ENCODE data around the gene NXPE2. TPM values are rescaled to one million over a fixed set of nuclear protein-coding genes. Genes with fewer than 3 reads are reported as not detected.
"Not testable (repeated sequence)": the region's sequence is repeated elsewhere in the genome, so short reads cannot be mapped to it uniquely, and the experiment has no call there.

The NXPE2 gene
- total RNA-seq (under 1 TPM; 0.15 to 0.34 TPM), polyA plus RNA-seq (under 1 TPM in 1 of 2 donors, not detected in 1; 0.02 TPM)
- long read RNA-seq, donor 1, result 0 reads
- long read RNA-seq, donor 2, result 0 reads
- long read RNA-seq, donor 3, result 0 reads
- long read RNA-seq, donor 4, result 0 reads
- long read RNA-seq, donor 5, result 0 reads

DNA sequence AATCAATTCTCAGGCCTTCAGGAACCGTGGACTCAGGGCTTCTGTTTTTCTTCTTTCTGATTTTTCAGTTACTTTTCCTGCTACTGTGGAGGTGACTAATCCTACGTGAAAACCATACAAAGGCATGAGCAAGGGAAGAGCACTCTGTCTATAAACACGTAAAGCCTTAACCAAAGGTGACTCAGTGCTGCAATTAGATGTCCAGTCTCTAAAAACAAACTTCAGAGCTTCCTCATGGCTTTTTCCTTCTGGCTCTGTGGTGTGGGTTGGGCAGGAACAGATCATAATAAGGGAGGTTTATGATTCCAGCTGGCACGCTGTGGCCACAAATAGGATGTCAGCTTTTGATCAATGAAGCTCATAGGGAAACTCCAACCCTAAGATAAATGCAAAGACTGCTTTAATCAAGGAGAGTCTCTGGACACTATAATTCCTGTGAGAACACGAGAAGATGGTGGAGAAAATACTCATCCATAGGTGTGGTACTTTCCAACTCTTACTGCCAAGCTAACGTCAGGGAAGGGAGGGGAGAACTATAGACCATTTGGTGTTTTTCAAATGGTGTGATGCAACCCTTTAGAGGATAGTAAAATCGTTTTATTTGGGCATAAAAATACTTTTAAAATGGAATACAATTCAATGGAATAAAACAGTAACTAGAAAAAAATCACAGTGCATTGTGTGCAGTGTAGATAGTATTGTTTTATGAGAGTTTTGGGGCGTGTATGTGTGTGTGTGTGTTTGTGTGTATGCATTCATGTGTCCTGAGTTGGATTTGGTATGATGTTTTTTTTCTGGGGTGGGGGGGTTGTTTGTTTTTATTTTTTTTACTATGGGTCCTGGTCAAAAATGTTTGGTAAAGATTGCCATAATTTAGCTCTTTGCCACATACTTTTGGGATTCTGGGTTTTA, at the start of gene NXPE2:
Gene NXPE2, plus strand, starts transcription at position 403 of the 912 bp plus-strand sequence. Its CDS starts 49 bp downstream, at position 452.
- no peaks in the 10 kb centered on the region for H3K36me3 ChIP-seq (ENCODE audit: control insufficient read depth in 4 of 4, insufficient read depth in 4 of 4, low read length in 4 of 4)
- H3K9me3 ChIP-seq (ENCODE audit: control insufficient read depth in 4 of 4, insufficient read depth in 3 of 4, low read length in 3 of 4), result peaks cover 0 to 1% (median 0%) of the 10 kb centered on the region in 4 donors
- DNase-seq (no peak), ATAC-seq (ENCODE audit: insufficient read depth, low FRiP score) (no peak)
- WGBS, 2 donors, result 66 to 79% methylated on average over 8 of the region's 8 CpGs
- no peak within 1 kb of the TSS for H3K9ac ChIP-seq (ENCODE audit: insufficient read depth in 1 of 2, low read length in 2 of 2)
- TF ChIP-seq, protein P1, sequence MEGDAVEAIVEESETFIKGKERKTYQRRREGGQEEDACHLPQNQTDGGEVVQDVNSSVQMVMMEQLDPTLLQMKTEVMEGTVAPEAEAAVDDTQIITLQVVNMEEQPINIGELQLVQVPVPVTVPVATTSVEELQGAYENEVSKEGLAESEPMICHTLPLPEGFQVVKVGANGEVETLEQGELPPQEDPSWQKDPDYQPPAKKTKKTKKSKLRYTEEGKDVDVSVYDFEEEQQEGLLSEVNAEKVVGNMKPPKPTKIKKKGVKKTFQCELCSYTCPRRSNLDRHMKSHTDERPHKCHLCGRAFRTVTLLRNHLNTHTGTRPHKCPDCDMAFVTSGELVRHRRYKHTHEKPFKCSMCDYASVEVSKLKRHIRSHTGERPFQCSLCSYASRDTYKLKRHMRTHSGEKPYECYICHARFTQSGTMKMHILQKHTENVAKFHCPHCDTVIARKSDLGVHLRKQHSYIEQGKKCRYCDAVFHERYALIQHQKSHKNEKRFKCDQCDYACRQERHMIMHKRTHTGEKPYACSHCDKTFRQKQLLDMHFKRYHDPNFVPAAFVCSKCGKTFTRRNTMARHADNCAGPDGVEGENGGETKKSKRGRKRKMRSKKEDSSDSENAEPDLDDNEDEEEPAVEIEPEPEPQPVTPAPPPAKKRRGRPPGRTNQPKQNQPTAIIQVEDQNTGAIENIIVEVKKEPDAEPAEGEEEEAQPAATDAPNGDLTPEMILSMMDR (IDR thresholded peaks at IDR 0.05; ENCODE audit: control extremely low read depth, extremely low read depth), result no peak
- H3K27ac ChIP-seq (ENCODE audit: low read depth in 1 of 2, low read length in 1 of 2), result no peak within 1 kb of the TSS
- H3K4me1 ChIP-seq (ENCODE audit: control insufficient read depth in 5 of 5, insufficient read depth in 5 of 5, low read length in 5 of 5), result no peaks in the 10 kb centered on the region
- H3K27me3 ChIP-seq (ENCODE audit: control insufficient read depth in 3 of 3, insufficient read depth in 3 of 3, low read length in 2 of 3), result no peaks in the 10 kb centered on the region
- no peak within 1 kb of the TSS for H3K4me3 ChIP-seq

DNA sequence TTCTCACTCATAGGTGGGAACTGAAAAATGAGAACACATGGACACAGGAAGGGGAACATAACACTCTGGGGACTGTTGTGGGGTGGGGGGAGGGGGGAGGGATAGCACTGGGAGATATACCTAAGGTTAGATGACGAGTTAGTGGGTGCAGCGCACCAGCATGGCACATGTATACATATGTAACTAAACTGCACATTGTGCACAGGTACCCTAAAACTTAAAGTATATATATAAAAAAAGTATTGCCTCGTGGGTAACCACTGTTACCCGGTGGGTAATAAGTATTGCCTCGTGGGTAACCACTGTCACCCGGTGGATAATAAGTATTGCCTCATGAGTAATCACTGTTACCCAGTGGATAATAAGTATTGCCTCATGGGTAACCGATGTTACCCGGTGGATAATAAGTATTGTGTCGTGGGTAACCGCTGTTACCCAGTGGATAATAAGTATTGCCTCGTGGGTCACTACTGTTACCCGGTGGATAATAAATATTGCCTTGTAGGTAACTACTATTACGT, 46.8 kb upstream of the NXPE2 start:
- ATAC-seq (ENCODE audit: insufficient read depth, low FRiP score), result not testable (repeated sequence)
- WGBS, 2 donors, result 90% methylated on average over 13 of the region's 13 CpGs

DNA sequence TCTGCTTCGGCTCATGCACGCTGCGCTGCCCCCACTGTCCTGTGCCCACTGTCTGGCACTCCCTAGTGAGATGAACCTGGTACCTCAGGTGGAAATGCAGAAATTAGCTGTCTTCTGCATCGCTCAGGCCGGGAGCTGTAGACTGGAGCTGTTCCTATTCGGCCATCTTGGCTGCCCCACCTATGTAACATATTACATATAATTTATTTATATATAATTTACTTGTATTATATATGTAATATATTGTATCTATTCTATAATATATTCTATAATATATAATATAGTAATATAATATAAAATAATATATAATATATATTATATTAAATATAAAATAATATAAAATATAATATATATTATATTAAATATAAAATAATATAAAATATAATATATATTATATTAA, 38.9 kb upstream of the NXPE2 start:
- H3K27ac ChIP-seq (ENCODE audit: low read depth in 1 of 2, low read length in 1 of 2); H3K36me3 ChIP-seq (ENCODE audit: control insufficient read depth in 4 of 4, insufficient read depth in 4 of 4, low read length in 4 of 4); DNase-seq; H3K4me1 ChIP-seq (ENCODE audit: control insufficient read depth in 5 of 5, insufficient read depth in 5 of 5, low read length in 5 of 5); H3K9me3 ChIP-seq (ENCODE audit: control insufficient read depth in 4 of 4, insufficient read depth in 3 of 4, low read length in 3 of 4); ATAC-seq (ENCODE audit: insufficient read depth, low FRiP score); H3K27me3 ChIP-seq (ENCODE audit: control insufficient read depth in 3 of 3, insufficient read depth in 3 of 3, low read length in 2 of 3); H3K9ac ChIP-seq (ENCODE audit: insufficient read depth in 1 of 2, low read length in 2 of 2); H3K4me3 ChIP-seq: not testable (repeated sequence)
- 95 to 97% methylated on average over 6 of the region's 6 CpGs for WGBS, 2 donors

More for the DNA sequence above, 46.8 kb upstream of the NXPE2 start:
- H3K9me3 ChIP-seq (ENCODE audit: control insufficient read depth in 4 of 4, insufficient read depth in 3 of 4, low read length in 3 of 4); H3K4me3 ChIP-seq; H3K27me3 ChIP-seq (ENCODE audit: control insufficient read depth in 3 of 3, insufficient read depth in 3 of 3, low read length in 2 of 3); H3K36me3 ChIP-seq (ENCODE audit: control insufficient read depth in 4 of 4, insufficient read depth in 4 of 4, low read length in 4 of 4); H3K27ac ChIP-seq (ENCODE audit: low read depth in 1 of 2, low read length in 1 of 2); H3K9ac ChIP-seq (ENCODE audit: insufficient read depth in 1 of 2, low read length in 2 of 2); H3K4me1 ChIP-seq (ENCODE audit: control insufficient read depth in 5 of 5, insufficient read depth in 5 of 5, low read length in 5 of 5); DNase-seq: not testable (repeated sequence)

DNA sequence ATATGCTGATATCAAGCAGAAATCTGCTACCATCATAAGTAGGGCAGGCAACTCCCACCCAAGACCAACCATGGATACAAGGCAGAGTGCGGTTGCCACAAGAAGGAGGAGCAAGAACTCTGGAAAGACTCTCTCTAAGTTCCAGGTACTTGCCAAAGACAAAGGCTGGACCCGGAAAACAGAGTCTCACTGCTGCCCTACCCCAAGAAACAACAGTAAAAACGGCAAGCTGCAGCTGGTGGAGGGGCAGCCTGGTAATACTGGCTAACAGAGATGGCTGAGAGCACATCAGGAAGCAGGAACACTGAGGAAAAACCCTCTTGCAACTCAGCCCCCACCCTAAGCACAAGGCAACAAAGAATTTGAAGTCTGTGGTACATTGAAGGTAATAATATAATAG, 27.7 kb upstream of the NXPE2 start:
- Histone ChIP-seq H3K9ac (ENCODE audit: insufficient read depth in 1 of 2, low read length in 2 of 2) (no peak overlapping the region), H3K9me3 (ENCODE audit: control insufficient read depth in 4 of 4, insufficient read depth in 3 of 4, low read length in 3 of 4) (peaks cover 0 to 3% (median 0%) of the 10 kb centered on the region in 4 donors), H3K4me3 (no peak overlapping the region), H3K27me3 (ENCODE audit: control insufficient read depth in 3 of 3, insufficient read depth in 3 of 3, low read length in 2 of 3) (no peaks in the 10 kb centered on the region), H3K36me3 (ENCODE audit: control insufficient read depth in 4 of 4, insufficient read depth in 4 of 4, low read length in 4 of 4) (no peaks in the 10 kb centered on the region), H3K4me1 (ENCODE audit: control insufficient read depth in 5 of 5, insufficient read depth in 5 of 5, low read length in 5 of 5) (no peaks in the 10 kb centered on the region), H3K27ac (ENCODE audit: low read depth in 1 of 2, low read length in 1 of 2) (no peak overlapping the region)
- TF ChIP-seq, protein P1 (IDR thresholded peaks at IDR 0.05; ENCODE audit: control extremely low read depth, extremely low read depth), result no peak
- 84 to 92% methylated on average over 3 of the region's 3 CpGs for WGBS, 2 donors
- no peak for ATAC-seq (ENCODE audit: insufficient read depth, low FRiP score)
- no peak for DNase-seq
